Small intestine (tissue), 7 donors: Measurements from ENCODE around the gene TMEM45A. TPM values are rescaled to one million over a fixed set of nuclear protein-coding genes. Genes with fewer than 3 reads are reported as not detected.
A peak's percentile ranks its signal among the peaks of the same experiment; 100 is the strongest.
"Not testable (repeated sequence)": the region's sequence is repeated elsewhere in the genome, so short reads cannot be mapped to it uniquely, and the experiment has no call there.

ENCODE experiments used
- DNase-seq, 2 donors: peaks; one replicate each; pipeline versions ENCODE4 v3.0.0 to v3.0.0-alpha.2; 2013
- FAIRE-seq: peaks from 2 replicates; lab custom pipeline; 2012; peaks lifted over from hg19 to GRCh38; lab: Jason Lieb, UNC
- H3K27ac ChIP-seq, 3 donors: one replicate each; pipeline ENCODE4 v1.5.1; 2013; ENCODE audit warnings: low read length in 2 of 3, mild to moderate bottlenecking in 2 of 3, control low read depth in 1 of 3, inconsistent platforms in 1 of 3, low read depth in 1 of 3, moderate library complexity in 1 of 3
- H3K27me3 ChIP-seq, 3 donors: one replicate each; pipeline ENCODE4 v1.6.1; 2013; ENCODE audit warnings: low read length in 3 of 3, inconsistent platforms in 1 of 3; ENCODE audit not compliant: control insufficient read depth in 3 of 3, insufficient read depth in 3 of 3
- H3K36me3 ChIP-seq, 3 donors: one replicate each; pipeline ENCODE4 v1.6.1; 2013; ENCODE audit warnings: low read length in 3 of 3, inconsistent platforms in 1 of 3, low read depth in 1 of 3, mild to moderate bottlenecking in 1 of 3, moderate library complexity in 1 of 3; ENCODE audit not compliant: control insufficient read depth in 3 of 3, insufficient read depth in 2 of 3
- H3K4me1 ChIP-seq, 3 donors: one replicate each; pipeline ENCODE4 v1.6.1; 2013; ENCODE audit warnings: low read length in 2 of 3, inconsistent platforms in 1 of 3, low read depth in 1 of 3, mild to moderate bottlenecking in 1 of 3, moderate library complexity in 1 of 3; ENCODE audit not compliant: control insufficient read depth in 3 of 3, insufficient read depth in 2 of 3
- H3K4me3 ChIP-seq, 3 donors: one replicate each; pipeline ENCODE4 v1.5.1; 2013; ENCODE audit warnings: low read length in 3 of 3, control low read depth in 1 of 3, inconsistent platforms in 1 of 3, low read depth in 1 of 3, mild to moderate bottlenecking in 1 of 3, moderate library complexity in 1 of 3
- H3K9me3 ChIP-seq, 2 donors: one replicate each; pipeline ENCODE4 v1.6.1; 2013; ENCODE audit warnings: low read depth in 1 of 2, low read length in 1 of 2; ENCODE audit not compliant: control insufficient read depth in 2 of 2, insufficient read depth in 1 of 2
- WGBS, 3 donors: extraction: QIAGEN DNeasy Blood & Tissue Kit; methylation state at CpG; one replicate each; pipeline ENCODE4 v1.1.7; 2013; 5-methylcytosine and 5-hydroxymethylcytosine counted together
- polyA plus RNA-seq, 4 donors: library from polyadenylated mRNA; stranded (reverse) in 3 of 4; unstranded in 1 of 4; fragments of 200-250 nt in 3 of 4; fragments of 120-200 nt in 1 of 4; gene quantifications; one replicate each; pipeline versions ENCODE4 v1.2.1 to v1.2.3, GENCODE V29; 2013
- donor health status: healthy with polysubstance abuse.
- donor health status: control.
- donor health status: control.
- donor health status: Bipolar disorder and iron deficiency.
- donor health status: healthy.

Gene TMEM45A
- polyA plus RNA-seq, 4 donors: 5.1 to 7.5 (median 6.9) TPM; not detected in 1

GRCh38 chr3:100470951-100471350 lies 21.5 kb upstream of the TMEM45A start:
- 86 to 97% (median 93%) methylated on average over 1 of the region's 1 CpG for WGBS, 3 donors
- peaks cover 0 to 37% of the 10 kb centered on the region in 2 donors for H3K9me3 ChIP-seq
- no peaks in the 10 kb centered on the region for H3K4me1 ChIP-seq
- H3K27me3 ChIP-seq: no peaks in the 10 kb centered on the region
- no peak overlapping the region for H3K4me3 ChIP-seq
- FAIRE-seq: no peak
- no peaks in the 10 kb centered on the region for H3K36me3 ChIP-seq
- DNase-seq: no peak
- H3K27ac ChIP-seq: no peak overlapping the region

- Histone ChIP-seq H3K36me3 (no peaks in the 10 kb centered on the region), H3K27me3 (no peaks in the 10 kb centered on the region), H3K9me3 (peaks cover 0 to 33% of the 10 kb centered on the region in 2 donors), H3K4me1 (no peaks in the 10 kb centered on the region), H3K27ac (no peak overlapping the region), H3K4me3 (no peak overlapping the region)
- DNase-seq (no peak), FAIRE-seq (no peak)
- WGBS, 3 donors: 82 to 92% (median 82%) methylated on average over 2 of the region's 2 CpGs
Measured at GRCh38 chr3:100471444-100471843, 21.0 kb upstream of the TMEM45A start.

- H3K36me3 ChIP-seq, H3K9me3 ChIP-seq, FAIRE-seq, H3K27ac ChIP-seq, H3K4me1 ChIP-seq, H3K27me3 ChIP-seq, H3K4me3 ChIP-seq, DNase-seq: not testable (repeated sequence)
- WGBS, 3 donors: 93 to 95% (median 93%) methylated on average over 19 to 32 of the region's 32 CpGs
Measured at GRCh38 chr3:100477851-100478360, 14.5 kb upstream of the TMEM45A start.

- H3K36me3 ChIP-seq, H3K4me1 ChIP-seq, FAIRE-seq, H3K27me3 ChIP-seq, H3K9me3 ChIP-seq, DNase-seq, H3K4me3 ChIP-seq, H3K27ac ChIP-seq: not testable (repeated sequence)
- 89 to 100% (median 94%) methylated on average over 2 to 25 of the region's 25 CpGs for WGBS, 3 donors
Measured at GRCh38 chr3:100478521-100478920, 13.9 kb upstream of the TMEM45A start.

GRCh38 chr3:100480081-100480480 lies 12.3 kb upstream of the TMEM45A start:
- Histone ChIP-seq H3K27me3 (peaks cover 0 to 3% (median 0%) of the 10 kb centered on the region in 3 donors), H3K36me3 (no peaks in the 10 kb centered on the region), H3K4me3 (no peak overlapping the region), H3K9me3 (no peaks in the 10 kb centered on the region), H3K27ac (no peak overlapping the region), H3K4me1 (no peaks in the 10 kb centered on the region)
- FAIRE-seq: no peak
- WGBS, 3 donors: 83 to 91% (median 89%) methylated on average over 5 of the region's 5 CpGs
- no peak for DNase-seq

- WGBS, 3 donors: 16 to 51% (median 37%) methylated on average over 2 of the region's 2 CpGs
- DNase-seq: peak; percentile 47 to 52
- H3K4me3 ChIP-seq: no peak overlapping the region
Measured at GRCh38 chr3:100482176-100482575, 10.2 kb upstream of the TMEM45A start.

GRCh38 chr3:100483529-100483928 lies 8.9 kb upstream of the TMEM45A start:
- no peak for FAIRE-seq

More at GRCh38 chr3:100482176-100482575, 10.2 kb upstream of the TMEM45A start:
- H3K27me3 ChIP-seq: peaks cover 0 to 3% (median 0%) of the 10 kb centered on the region in 3 donors
- no peaks in the 10 kb centered on the region for H3K4me1 ChIP-seq
- no peak for FAIRE-seq
- H3K9me3 ChIP-seq: no peaks in the 10 kb centered on the region
- no peak overlapping the region for H3K27ac ChIP-seq
- H3K36me3 ChIP-seq: no peaks in the 10 kb centered on the region

GRCh38 chr3:100486808-100487207 lies 5.6 kb upstream of the TMEM45A start:
- Histone ChIP-seq H3K27me3 (peaks cover 0 to 19% (median 0%) of the 10 kb centered on the region in 3 donors), H3K4me3 (no peak overlapping the region), H3K4me1 (peaks cover 0 to 2% (median 0%) of the 10 kb centered on the region in 3 donors), H3K9me3 (peaks cover 0 to 3% of the 10 kb centered on the region in 2 donors), H3K27ac (no peak overlapping the region), H3K36me3 (no peaks in the 10 kb centered on the region)
- WGBS, 3 donors: 77 to 91% (median 87%) methylated on average over 2 of the region's 2 CpGs
- FAIRE-seq (no peak), DNase-seq (no peak)

More at GRCh38 chr3:100483529-100483928, 8.9 kb upstream of the TMEM45A start:
- H3K27me3 ChIP-seq: peaks cover 0 to 3% (median 0%) of the 10 kb centered on the region in 3 donors
- H3K27ac ChIP-seq: no peak overlapping the region
- 94 to 98% (median 97%) methylated on average over 1 of the region's 1 CpG for WGBS, 3 donors
- H3K36me3 ChIP-seq: no peaks in the 10 kb centered on the region
- H3K4me1 ChIP-seq: no peaks in the 10 kb centered on the region
- H3K4me3 ChIP-seq: no peak overlapping the region
- no peaks in the 10 kb centered on the region for H3K9me3 ChIP-seq
- no peak for DNase-seq

- DNase-seq (no peak), FAIRE-seq (no peak)
- Histone ChIP-seq H3K27ac (no peak overlapping the region), H3K27me3 (peaks cover 0 to 17% (median 0%) of the 10 kb centered on the region in 3 donors), H3K9me3 (peaks cover 0 to 3% of the 10 kb centered on the region in 2 donors), H3K4me1 (peaks cover 0 to 3% (median 0%) of the 10 kb centered on the region in 3 donors), H3K4me3 (no peak overlapping the region), H3K36me3 (no peaks in the 10 kb centered on the region)
- WGBS, 3 donors: 95 to 100% (median 100%) methylated on average over 1 of the region's 1 CpG
Measured at GRCh38 chr3:100489118-100489517, 3.3 kb upstream of the TMEM45A start.
